H9 (cell line): ENCODE data around the gene IRF1. TPM values are rescaled to one million over a fixed set of nuclear protein-coding genes. Genes with fewer than 3 reads are reported as not detected.

ENCODE experiments used
- DNase-seq: peaks from one replicate; pipeline ENCODE4 v3.0.0-alpha.2; 2017
- H2AFZ ChIP-seq: one replicate; pipeline ENCODE4 v1.6.1; 2013; ENCODE audit warnings: mild to moderate bottlenecking, low read length, control low read depth, moderate library complexity
- H2AK5ac ChIP-seq: 2 replicates; pipeline ENCODE4 v1.6.1; 2013; ENCODE audit warnings: low read length, control low read depth, mixed read lengths; ENCODE audit not compliant: insufficient read length
- H2BK120ac ChIP-seq: one replicate; pipeline ENCODE4 v1.6.1; 2013; ENCODE audit warnings: low read depth, mild to moderate bottlenecking, low read length, control low read depth, inconsistent platforms; ENCODE audit not compliant: poor library complexity, severe bottlenecking
- H2BK12ac ChIP-seq: 2 replicates; pipeline ENCODE4 v1.6.1; 2013; ENCODE audit warnings: low read length, control low read depth, mixed read lengths, low read depth; ENCODE audit not compliant: insufficient read length
- H2BK15ac ChIP-seq: 2 replicates; pipeline ENCODE4 v1.6.1; 2013; ENCODE audit warnings: low read depth, low read length, control low read depth
- H2BK20ac ChIP-seq: one replicate; pipeline ENCODE4 v1.6.1; 2013; ENCODE audit warnings: low read depth, mild to moderate bottlenecking, low read length, control low read depth, inconsistent platforms; ENCODE audit not compliant: poor library complexity, severe bottlenecking
- H2BK5ac ChIP-seq: 2 replicates; pipeline ENCODE4 v1.6.1; 2013; ENCODE audit warnings: low read length, control low read depth, mixed read lengths; ENCODE audit not compliant: insufficient read length
- H3K14ac ChIP-seq: 2 replicates; pipeline ENCODE4 v1.6.1; 2013; ENCODE audit warnings: low read length, control low read depth; ENCODE audit not compliant: insufficient read depth
- H3K18ac ChIP-seq: 2 replicates; pipeline ENCODE4 v1.6.1; 2013; ENCODE audit warnings: low read depth, mild to moderate bottlenecking, mixed read lengths, low read length, control low read depth; ENCODE audit not compliant: insufficient read length
- H3K23ac ChIP-seq: 2 replicates; pipeline ENCODE4 v1.6.1; 2013; ENCODE audit warnings: low read length, control low read depth, mixed read lengths, low read depth; ENCODE audit not compliant: insufficient read length
- H3K23me2 ChIP-seq: 2 replicates; pipeline ENCODE4 v1.6.1; 2013; ENCODE audit warnings: low read depth, mild to moderate bottlenecking, mixed read lengths, low read length, control low read depth; ENCODE audit not compliant: insufficient read length, poor library complexity, severe bottlenecking
- H3K27ac ChIP-seq: 2 replicates; pipeline ENCODE4 v1.5.1; 2013; ENCODE audit warnings: low read length, control low read depth, mixed read lengths, low read depth; ENCODE audit not compliant: insufficient read length
- H3K27me3 ChIP-seq: 2 replicates; pipeline ENCODE4 v1.6.1; 2013; ENCODE audit warnings: low read length, control low read depth, inconsistent platforms; ENCODE audit not compliant: insufficient read depth
- H3K4ac ChIP-seq: 2 replicates; pipeline ENCODE4 v1.6.1; 2013; ENCODE audit warnings: low read depth, mild to moderate bottlenecking, control low read depth, inconsistent platforms, low read length, moderate library complexity
- H3K4me1 ChIP-seq: 2 replicates; pipeline ENCODE4 v1.6.1; 2013; ENCODE audit warnings: low read length, control low read depth, inconsistent platforms; ENCODE audit not compliant: insufficient read depth
- H3K4me2 ChIP-seq: 2 replicates; pipeline ENCODE4 v1.6.1; 2013; ENCODE audit warnings: low read length, control low read depth, mixed read lengths; ENCODE audit not compliant: insufficient read length, insufficient read depth
- H3K56ac ChIP-seq: 2 replicates; pipeline ENCODE4 v1.6.1; 2013; ENCODE audit warnings: low read depth, mild to moderate bottlenecking, mixed read lengths, low read length, control low read depth; ENCODE audit not compliant: insufficient read length
- H3K79me1 ChIP-seq: 2 replicates; pipeline ENCODE4 v1.6.1; 2013; ENCODE audit warnings: low read depth, mild to moderate bottlenecking, moderate library complexity, low read length, control low read depth, inconsistent platforms; ENCODE audit not compliant: insufficient read depth, poor library complexity, severe bottlenecking
- H3K79me2 ChIP-seq: 2 replicates; pipeline ENCODE4 v1.6.1; 2013; ENCODE audit warnings: low read length, control low read depth, inconsistent platforms; ENCODE audit not compliant: insufficient read depth
- H3K9ac ChIP-seq: 2 replicates; pipeline ENCODE4 v1.6.1; 2013; ENCODE audit warnings: low read length, control low read depth, mixed read lengths; ENCODE audit not compliant: insufficient read length; ENCODE audit errors: extremely low read depth
- H3K9me3 ChIP-seq: one replicate; pipeline ENCODE4 v1.6.1; 2013; ENCODE audit warnings: low read depth, low read length, inconsistent platforms; ENCODE audit not compliant: control insufficient read depth
- H3T11ph ChIP-seq: one replicate; pipeline ENCODE4 v1.6.1; 2013; ENCODE audit warnings: mild to moderate bottlenecking, low read length, control low read depth, inconsistent platforms
- H4K20me1 ChIP-seq: one replicate; pipeline ENCODE4 v1.6.1; 2013; ENCODE audit not compliant: control insufficient read depth, insufficient read length, insufficient read depth
- H4K5ac ChIP-seq: 2 replicates; pipeline ENCODE4 v1.6.1; 2013; ENCODE audit warnings: low read depth, mild to moderate bottlenecking, mixed read lengths, low read length, control low read depth; ENCODE audit not compliant: insufficient read length
- H4K8ac ChIP-seq: replicated peaks from 2 replicates; pipeline ENCODE4 v1.6.1; 2013; ENCODE audit warnings: low read length, control low read depth, mixed read lengths, low read depth; ENCODE audit not compliant: insufficient read length
- H4K91ac ChIP-seq: 2 replicates; pipeline ENCODE4 v1.6.1; 2013; ENCODE audit warnings: low read depth, mild to moderate bottlenecking, moderate library complexity, mixed read lengths, low read length, control low read depth; ENCODE audit not compliant: insufficient read length
- H3K27ac Mint-ChIP-seq, 3 experiments: 2 replicates in 2 of 3; 3 replicates in 1 of 3; pipeline ENCODE4 v1.8.0; 2020 to 2021; ENCODE audit warnings: mixed read lengths in 3 of 3, mild to moderate bottlenecking in 1 of 3, moderate library complexity in 1 of 3
- H3K27me3 Mint-ChIP-seq: 2 replicates; pipeline ENCODE4 v1.8.0; 2021; ENCODE audit warnings: low read depth, mild to moderate bottlenecking, moderate library complexity, mixed read lengths
- H3K36me3 Mint-ChIP-seq, 3 experiments: 2 replicates in 2 of 3; 3 replicates in 1 of 3; pipeline ENCODE4 v1.8.0; 2020 to 2021; ENCODE audit warnings: low read depth in 3 of 3, mixed read lengths in 3 of 3; ENCODE audit not compliant: insufficient read depth in 1 of 3
- H3K4me1 Mint-ChIP-seq, 2 experiments: 2 replicates each; pipeline ENCODE4 v1.8.0; 2020; ENCODE audit warnings: mixed read lengths in 2 of 2
- H3K4me3 Mint-ChIP-seq, 2 experiments: 2 replicates in 1 of 2; 3 replicates in 1 of 2; pipeline ENCODE4 v1.8.0; 2020 to 2021; ENCODE audit warnings: mild to moderate bottlenecking in 2 of 2, mixed read lengths in 2 of 2, moderate library complexity in 1 of 2
- H3K9me3 Mint-ChIP-seq, 2 experiments: 2 replicates in 1 of 2; 3 replicates in 1 of 2; pipeline ENCODE4 v1.8.0; 2020; ENCODE audit warnings: mild to moderate bottlenecking in 2 of 2, mixed read lengths in 2 of 2, moderate library complexity in 1 of 2
- total RNA-seq: library from RNA; stranded (reverse); gene quantifications from 2 replicates; pipeline ENCODE4 v1.2.1, GENCODE V29; 2021
- TF ChIP-seq, protein P1 (sequence below): fragments of 200-600 bp; sonication (generic); conservative IDR thresholded peaks from 3 replicates; pipeline ENCODE4 v1.8.0; 2021; ENCODE audit warnings: antibody characterized with exemption, mild to moderate bottlenecking

IRF1 gene
- total RNA-seq, 1 experiment from 2014 or later, result 8.7 TPM

DNA sequence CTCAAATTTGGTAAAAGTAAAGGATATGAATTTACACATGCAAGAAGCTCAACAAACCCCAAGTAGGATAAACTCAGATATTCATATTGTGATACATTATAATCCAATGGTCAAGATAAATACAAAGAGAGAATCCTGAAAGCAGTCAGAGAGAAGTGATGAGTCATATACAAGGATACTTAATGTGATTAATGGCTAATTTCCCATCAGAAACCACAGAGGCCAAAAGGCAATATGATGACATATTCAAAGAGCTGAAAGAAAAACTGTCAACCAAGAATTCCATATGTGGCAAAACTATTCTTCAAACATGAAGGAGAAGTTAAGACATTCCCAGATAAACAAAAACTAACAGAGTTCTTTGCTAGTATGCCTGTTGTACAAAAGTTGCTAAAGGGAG, 19.5 kb upstream of the IRF1 start:
- H3K4me3 Mint-ChIP-seq, result no peak overlapping the region
- Histone ChIP-seq H2AK5ac (no peak overlapping the region), H3K4me2 (no peak overlapping the region), H3K9ac (no peak overlapping the region), H3K9me3 (no peaks in the 10 kb centered on the region), H3K79me1 (no peaks in the 10 kb centered on the region), H2BK12ac (no peak overlapping the region), H3K27me3 (no peaks in the 10 kb centered on the region), H3K23me2 (no peaks in the 10 kb centered on the region), H4K20me1 (no peaks in the 10 kb centered on the region), H3K14ac (no peak overlapping the region), H3T11ph (no peak overlapping the region), H4K8ac (no peak overlapping the region), H3K4me1 (no peaks in the 10 kb centered on the region), H3K79me2 (no peaks in the 10 kb centered on the region), H2BK5ac (no peak overlapping the region), H4K5ac (no peak overlapping the region), H2BK15ac (no peak overlapping the region), H4K91ac (no peak overlapping the region), H3K18ac (no peak overlapping the region), H3K23ac (no peak overlapping the region), H3K56ac (no peak overlapping the region), H2BK120ac (no peak overlapping the region), H3K4ac (no peak overlapping the region), H3K27ac (no peak overlapping the region), H2AFZ (no peak overlapping the region), H2BK20ac (no peak overlapping the region)
- H3K27ac Mint-ChIP-seq, result no peak overlapping the region
- peaks cover 18 to 41% of the 10 kb centered on the region in 2 experiments for H3K9me3 Mint-ChIP-seq
- no peaks in the 10 kb centered on the region for H3K27me3 Mint-ChIP-seq
- TF ChIP-seq, protein P1, sequence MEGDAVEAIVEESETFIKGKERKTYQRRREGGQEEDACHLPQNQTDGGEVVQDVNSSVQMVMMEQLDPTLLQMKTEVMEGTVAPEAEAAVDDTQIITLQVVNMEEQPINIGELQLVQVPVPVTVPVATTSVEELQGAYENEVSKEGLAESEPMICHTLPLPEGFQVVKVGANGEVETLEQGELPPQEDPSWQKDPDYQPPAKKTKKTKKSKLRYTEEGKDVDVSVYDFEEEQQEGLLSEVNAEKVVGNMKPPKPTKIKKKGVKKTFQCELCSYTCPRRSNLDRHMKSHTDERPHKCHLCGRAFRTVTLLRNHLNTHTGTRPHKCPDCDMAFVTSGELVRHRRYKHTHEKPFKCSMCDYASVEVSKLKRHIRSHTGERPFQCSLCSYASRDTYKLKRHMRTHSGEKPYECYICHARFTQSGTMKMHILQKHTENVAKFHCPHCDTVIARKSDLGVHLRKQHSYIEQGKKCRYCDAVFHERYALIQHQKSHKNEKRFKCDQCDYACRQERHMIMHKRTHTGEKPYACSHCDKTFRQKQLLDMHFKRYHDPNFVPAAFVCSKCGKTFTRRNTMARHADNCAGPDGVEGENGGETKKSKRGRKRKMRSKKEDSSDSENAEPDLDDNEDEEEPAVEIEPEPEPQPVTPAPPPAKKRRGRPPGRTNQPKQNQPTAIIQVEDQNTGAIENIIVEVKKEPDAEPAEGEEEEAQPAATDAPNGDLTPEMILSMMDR, result no peak
- peaks cover 9 to 35% (median 13%) of the 10 kb centered on the region in 3 experiments for H3K36me3 Mint-ChIP-seq
- DNase-seq, result no peak
- peaks cover 8 to 9% of the 10 kb centered on the region in 2 experiments for H3K4me1 Mint-ChIP-seq
